ENCODE results near the gene TMEM266.

The TMEM266 gene

DNA sequence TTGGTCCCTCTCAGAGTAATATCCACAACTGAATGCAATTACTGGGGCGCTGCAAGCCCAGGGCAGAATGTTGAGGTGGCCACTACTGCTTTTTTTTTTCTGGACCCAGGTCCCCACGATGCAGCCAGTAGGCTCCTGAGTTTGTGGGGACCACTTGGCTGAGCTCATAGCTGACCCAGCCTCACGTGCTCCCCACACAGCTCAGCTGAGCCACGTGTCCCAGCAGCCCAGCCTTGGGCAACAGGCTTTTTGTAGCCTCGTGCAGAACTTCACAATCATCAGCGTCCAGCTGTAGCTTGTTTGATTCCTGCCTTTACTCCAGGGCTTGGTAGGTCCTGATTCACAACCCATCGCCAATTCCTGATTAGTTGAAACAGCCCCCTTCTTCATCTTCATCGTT is 134.1 kb downstream of the TMEM266 start:
- DNase-seq, result no peak
- Histone ChIP-seq H3K9me2 (replicated peaks; ENCODE audit: insufficient read depth, low read length) (no peaks in the 10 kb centered on the region), H3K27me3 (replicated peaks; ENCODE audit: insufficient read depth, low read length) (no peaks in the 10 kb centered on the region), H3K9me3 (replicated peaks; ENCODE audit: insufficient read depth, low read length) (no peaks in the 10 kb centered on the region), H2AFZ (ENCODE audit: low read length) (no peak overlapping the region), H3K9ac (ENCODE audit: low read length) (no peak overlapping the region), H3K4me2 (ENCODE audit: low read depth, low read length) (no peak overlapping the region), H4K20me1 (ENCODE audit: insufficient read depth, low read length) (no peaks in the 10 kb centered on the region), H3K79me2 (ENCODE audit: low read length) (no peaks in the 10 kb centered on the region), H3K4me1 (ENCODE audit: low read length) (peaks cover 6% of the 10 kb centered on the region; the same call in 1 of the 2 replicates), H3K4me3 (ENCODE audit: low read length) (no peak overlapping the region), H3K36me3 (replicated peaks; ENCODE audit: insufficient read depth, low read length) (no peaks in the 10 kb centered on the region), H3F3A (ENCODE audit: insufficient read depth, low read length) (no peaks in the 10 kb centered on the region), H3K27ac (ENCODE audit: low read length) (no peak overlapping the region)
- TF ChIP-seq EZH2phosphoT487 (IDR thresholded peaks at IDR 0.05; ENCODE audit: low read length), result no peak
- TF ChIP-seq, protein P1, sequence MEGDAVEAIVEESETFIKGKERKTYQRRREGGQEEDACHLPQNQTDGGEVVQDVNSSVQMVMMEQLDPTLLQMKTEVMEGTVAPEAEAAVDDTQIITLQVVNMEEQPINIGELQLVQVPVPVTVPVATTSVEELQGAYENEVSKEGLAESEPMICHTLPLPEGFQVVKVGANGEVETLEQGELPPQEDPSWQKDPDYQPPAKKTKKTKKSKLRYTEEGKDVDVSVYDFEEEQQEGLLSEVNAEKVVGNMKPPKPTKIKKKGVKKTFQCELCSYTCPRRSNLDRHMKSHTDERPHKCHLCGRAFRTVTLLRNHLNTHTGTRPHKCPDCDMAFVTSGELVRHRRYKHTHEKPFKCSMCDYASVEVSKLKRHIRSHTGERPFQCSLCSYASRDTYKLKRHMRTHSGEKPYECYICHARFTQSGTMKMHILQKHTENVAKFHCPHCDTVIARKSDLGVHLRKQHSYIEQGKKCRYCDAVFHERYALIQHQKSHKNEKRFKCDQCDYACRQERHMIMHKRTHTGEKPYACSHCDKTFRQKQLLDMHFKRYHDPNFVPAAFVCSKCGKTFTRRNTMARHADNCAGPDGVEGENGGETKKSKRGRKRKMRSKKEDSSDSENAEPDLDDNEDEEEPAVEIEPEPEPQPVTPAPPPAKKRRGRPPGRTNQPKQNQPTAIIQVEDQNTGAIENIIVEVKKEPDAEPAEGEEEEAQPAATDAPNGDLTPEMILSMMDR (IDR thresholded peaks at IDR 0.05; ENCODE audit: low read length), result no peak
- no peak for TF ChIP-seq EZH2 (optimal IDR thresholded peaks at IDR 0.05; ENCODE audit: low read depth, low read length)

DNA sequence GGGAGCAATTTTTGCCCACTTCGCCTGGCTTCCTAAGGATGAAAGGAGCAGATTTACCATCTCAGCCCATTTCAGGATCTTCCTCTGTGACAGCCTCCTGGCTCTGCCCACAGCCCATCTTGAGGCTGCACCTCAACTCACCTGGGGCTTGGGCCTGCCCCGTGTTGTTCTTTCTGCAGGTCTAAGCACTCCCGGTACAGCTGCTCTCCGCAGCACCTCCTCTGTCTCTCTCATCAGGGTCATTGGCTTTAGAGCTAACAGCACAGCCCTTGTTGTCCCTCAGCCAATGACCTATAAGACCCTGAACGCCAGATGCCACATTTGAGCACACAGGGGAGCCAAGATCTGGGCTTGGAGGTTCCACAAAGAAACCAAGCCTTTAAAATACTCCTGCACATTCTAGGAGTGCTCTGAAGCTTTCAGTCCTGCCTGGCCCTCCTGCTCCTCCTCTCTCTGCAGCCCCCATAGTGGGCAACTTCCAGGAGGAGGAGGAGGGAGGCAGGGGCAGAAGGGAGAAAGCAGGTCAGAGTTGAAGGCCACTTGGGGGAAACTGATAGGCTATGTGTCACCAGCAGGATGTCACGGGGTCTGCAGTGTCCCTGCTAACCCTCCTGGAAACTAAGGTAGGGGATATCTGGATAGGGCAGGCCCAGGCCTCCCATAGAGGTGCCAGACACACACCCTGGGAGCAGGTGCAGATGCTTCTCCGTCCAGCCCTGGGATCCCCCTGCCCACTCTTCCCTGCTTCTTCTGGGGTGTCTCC is 135.9 kb downstream of the TMEM266 start:
- TF ChIP-seq, protein P1 (IDR thresholded peaks at IDR 0.05; ENCODE audit: low read length), result no peak
- TF ChIP-seq EZH2 (optimal IDR thresholded peaks at IDR 0.05; ENCODE audit: low read depth, low read length) (no peak), EZH2phosphoT487 (IDR thresholded peaks at IDR 0.05; ENCODE audit: low read length) (no peak)
- no peaks in the 10 kb centered on the region for H3F3A ChIP-seq (ENCODE audit: insufficient read depth, low read length)
- DNase-seq, result no peak
- no peaks in the 10 kb centered on the region for H3K27me3 ChIP-seq (replicated peaks; ENCODE audit: insufficient read depth, low read length)
- no peaks in the 10 kb centered on the region for H3K9me2 ChIP-seq (replicated peaks; ENCODE audit: insufficient read depth, low read length)
- no peaks in the 10 kb centered on the region for H3K9me3 ChIP-seq (replicated peaks; ENCODE audit: insufficient read depth, low read length)
- H3K4me3 ChIP-seq (ENCODE audit: low read length), result no peak overlapping the region
- H3K27ac ChIP-seq (ENCODE audit: low read length), result no peak overlapping the region
- no peak overlapping the region for H2AFZ ChIP-seq (ENCODE audit: low read length)
- no peaks in the 10 kb centered on the region for H3K36me3 ChIP-seq (replicated peaks; ENCODE audit: insufficient read depth, low read length)
- peaks cover 6% of the 10 kb centered on the region; the same call in 1 of the 2 replicates for H3K4me1 ChIP-seq (ENCODE audit: low read length)
- no peaks in the 10 kb centered on the region for H4K20me1 ChIP-seq (ENCODE audit: insufficient read depth, low read length)
- H3K79me2 ChIP-seq (ENCODE audit: low read length), result no peaks in the 10 kb centered on the region
- no peak overlapping the region for H3K4me2 ChIP-seq (ENCODE audit: low read depth, low read length)
- H3K9ac ChIP-seq (ENCODE audit: low read length), result no peak overlapping the region

DNA sequence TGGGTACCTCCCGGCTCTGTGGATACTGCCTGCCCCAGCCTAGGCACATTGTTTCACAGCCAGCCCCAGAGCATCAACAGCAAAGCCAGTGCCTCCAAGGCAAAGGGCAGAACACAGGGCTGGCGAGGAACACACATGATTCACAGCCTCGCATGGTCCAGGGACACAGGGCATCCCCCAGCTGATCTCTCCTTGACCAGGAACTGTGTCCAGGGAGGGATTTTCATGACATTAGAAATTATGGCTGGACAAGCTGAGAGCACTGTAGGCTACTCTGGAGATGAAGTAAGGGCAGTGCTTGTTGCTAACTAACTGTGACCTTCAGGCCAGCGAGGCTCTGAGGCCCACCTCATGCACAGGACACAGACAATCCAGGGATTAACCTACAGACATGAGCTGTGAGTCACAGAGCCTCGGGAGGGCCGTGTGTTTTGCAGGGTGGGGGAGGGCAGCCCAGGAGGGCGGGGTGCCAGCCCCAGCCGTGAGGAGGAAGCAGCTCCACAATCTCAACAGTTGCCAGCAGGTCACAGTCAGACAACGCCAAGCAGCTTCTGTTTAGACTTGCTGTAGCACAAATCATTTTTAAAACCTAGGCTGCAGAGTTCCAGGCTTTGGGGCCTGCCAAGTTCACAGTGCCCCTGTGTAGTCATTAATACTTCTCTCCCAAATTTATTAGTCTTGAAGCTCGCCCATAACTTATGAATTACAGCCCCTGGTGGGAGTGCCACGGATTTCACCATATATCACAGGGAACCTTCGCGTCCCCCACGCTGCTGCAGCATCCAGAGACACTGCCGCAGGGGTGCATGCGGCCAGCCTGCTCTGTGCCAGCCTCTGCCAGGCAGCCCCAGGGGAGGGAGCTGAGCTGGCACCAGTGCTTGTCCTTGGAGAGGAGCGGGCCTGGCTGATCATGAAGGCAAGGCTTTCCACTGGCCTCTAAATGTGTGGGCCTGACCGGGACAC is 136.8 kb downstream of the TMEM266 start:
- Histone ChIP-seq H3F3A (ENCODE audit: insufficient read depth, low read length) (no peaks in the 10 kb centered on the region), H3K9ac (ENCODE audit: low read length) (no peak overlapping the region), H3K27me3 (replicated peaks; ENCODE audit: insufficient read depth, low read length) (no peaks in the 10 kb centered on the region), H3K36me3 (replicated peaks; ENCODE audit: insufficient read depth, low read length) (no peaks in the 10 kb centered on the region), H3K27ac (ENCODE audit: low read length) (no peak overlapping the region), H3K9me3 (replicated peaks; ENCODE audit: insufficient read depth, low read length) (no peaks in the 10 kb centered on the region), H4K20me1 (ENCODE audit: insufficient read depth, low read length) (no peaks in the 10 kb centered on the region), H3K4me3 (ENCODE audit: low read length) (no peak overlapping the region), H3K9me2 (replicated peaks; ENCODE audit: insufficient read depth, low read length) (no peaks in the 10 kb centered on the region), H2AFZ (ENCODE audit: low read length) (no peak overlapping the region), H3K4me2 (ENCODE audit: low read depth, low read length) (no peak overlapping the region), H3K79me2 (ENCODE audit: low read length) (no peaks in the 10 kb centered on the region), H3K4me1 (ENCODE audit: low read length) (no peaks in the 10 kb centered on the region)
- TF ChIP-seq EZH2 (optimal IDR thresholded peaks at IDR 0.05; ENCODE audit: low read depth, low read length), result no peak
- TF ChIP-seq EZH2phosphoT487 (IDR thresholded peaks at IDR 0.05; ENCODE audit: low read length), result no peak
- TF ChIP-seq, protein P1 (IDR thresholded peaks at IDR 0.05; ENCODE audit: low read length), result no peak
- DNase-seq, result no peak

All from MM.1S (cell line).